Testis (tissue), 2 donors: Measurements from ENCODE around the gene C17orf78.

ENCODE experiments used
- POLR2A ChIP-seq: fragments of 450-650 bp; IDR thresholded peaks from one replicate; pipeline ENCODE4 v1.6.1; 2017; ENCODE audit warnings: antibody characterized with exemption, mild to moderate bottlenecking, moderate library complexity
- TF ChIP-seq, protein P1 (sequence below), 3 experiments: fragments of 450-650 bp in 2 of 3; fragments of 200-600 bp in 1 of 3; sonication (generic) in 1 of 3; IDR thresholded peaks; one replicate each; pipeline ENCODE4 v1.5.1; 2016 to 2019; ENCODE audit warnings: antibody characterized with exemption in 3 of 3, mild to moderate bottlenecking in 2 of 3, moderate library complexity in 1 of 3

DNA sequence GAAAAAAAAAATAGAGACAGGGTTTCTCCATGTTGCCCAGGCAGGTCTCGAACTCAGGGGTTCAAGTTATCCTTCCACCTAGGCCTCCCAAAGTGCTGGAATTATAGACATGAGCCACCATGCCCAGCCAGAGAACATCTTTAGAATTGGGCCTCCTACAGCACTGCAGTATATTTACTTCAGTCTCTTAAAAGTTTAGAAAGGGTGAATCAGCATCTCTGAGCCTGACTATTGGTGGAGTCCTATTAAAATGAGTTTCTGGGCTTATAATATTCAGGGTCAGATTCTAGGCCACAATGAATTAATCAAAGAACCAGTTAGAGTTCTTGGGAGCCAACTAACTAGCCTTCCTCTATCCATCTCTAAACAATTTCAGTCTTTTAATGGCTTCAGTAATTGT is 53.7 kb downstream of the C17orf78 start:
- TF ChIP-seq, protein P1, sequence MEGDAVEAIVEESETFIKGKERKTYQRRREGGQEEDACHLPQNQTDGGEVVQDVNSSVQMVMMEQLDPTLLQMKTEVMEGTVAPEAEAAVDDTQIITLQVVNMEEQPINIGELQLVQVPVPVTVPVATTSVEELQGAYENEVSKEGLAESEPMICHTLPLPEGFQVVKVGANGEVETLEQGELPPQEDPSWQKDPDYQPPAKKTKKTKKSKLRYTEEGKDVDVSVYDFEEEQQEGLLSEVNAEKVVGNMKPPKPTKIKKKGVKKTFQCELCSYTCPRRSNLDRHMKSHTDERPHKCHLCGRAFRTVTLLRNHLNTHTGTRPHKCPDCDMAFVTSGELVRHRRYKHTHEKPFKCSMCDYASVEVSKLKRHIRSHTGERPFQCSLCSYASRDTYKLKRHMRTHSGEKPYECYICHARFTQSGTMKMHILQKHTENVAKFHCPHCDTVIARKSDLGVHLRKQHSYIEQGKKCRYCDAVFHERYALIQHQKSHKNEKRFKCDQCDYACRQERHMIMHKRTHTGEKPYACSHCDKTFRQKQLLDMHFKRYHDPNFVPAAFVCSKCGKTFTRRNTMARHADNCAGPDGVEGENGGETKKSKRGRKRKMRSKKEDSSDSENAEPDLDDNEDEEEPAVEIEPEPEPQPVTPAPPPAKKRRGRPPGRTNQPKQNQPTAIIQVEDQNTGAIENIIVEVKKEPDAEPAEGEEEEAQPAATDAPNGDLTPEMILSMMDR (IDR thresholded peaks at IDR 0.05), result no peak
- TF ChIP-seq POLR2A, result no peak
